ENCODE results near the gene PROZ. TPM values are rescaled to one million over a fixed set of nuclear protein-coding genes. Genes with fewer than 3 reads are reported as not detected.

The PROZ gene
- total RNA-seq, 1 donor from 2014 or later = not detected

GRCh38 chr13:113167155-113167554, 8.7 kb downstream of the PROZ start:
- intact Hi-C loops (cut with DNase I) = no loop called here
- Histone ChIP-seq H3K27me3 (ENCODE audit: low read depth) (peaks cover 7% of the 10 kb centered on the region), H3K4me1 (no peaks in the 10 kb centered on the region), H3K9me3 (no peaks in the 10 kb centered on the region), H3K27ac (no peak overlapping the region), H3K4me3 (no peak overlapping the region), H3K36me3 (peaks cover 6% of the 10 kb centered on the region)
- no peak for TF ChIP-seq CTCF (IDR thresholded peaks at IDR 0.05)
- DNase-seq = no peak
- ATAC-seq = no peak

GRCh38 chr13:113167575-113167974, 9.1 kb downstream of the PROZ start:
- no peak overlapping the region for H3K27ac ChIP-seq
- H3K4me1 ChIP-seq = no peaks in the 10 kb centered on the region
- H3K4me3 ChIP-seq = no peak overlapping the region
- TF ChIP-seq CTCF (IDR thresholded peaks at IDR 0.05) = no peak
- H3K27me3 ChIP-seq (ENCODE audit: low read depth) = peaks cover 7% of the 10 kb centered on the region
- intact Hi-C loops (cut with DNase I) = no loop called here
- ATAC-seq = no peak
- DNase-seq = no peak
- peaks cover 6% of the 10 kb centered on the region for H3K36me3 ChIP-seq
- no peaks in the 10 kb centered on the region for H3K9me3 ChIP-seq

- intact Hi-C loops (cut with DNase I) = no loop called here
- no peaks in the 10 kb centered on the region for H3K4me1 ChIP-seq
- no peak overlapping the region for H3K27ac ChIP-seq
- H3K9me3 ChIP-seq = no peaks in the 10 kb centered on the region
- no peak for ATAC-seq
- no peak overlapping the region for H3K4me3 ChIP-seq
- H3K27me3 ChIP-seq (ENCODE audit: low read depth) = peaks cover 3% of the 10 kb centered on the region
- peaks cover 11% of the 10 kb centered on the region for H3K36me3 ChIP-seq
- no peak for DNase-seq
- no peak for TF ChIP-seq CTCF (IDR thresholded peaks at IDR 0.05)
Observed at GRCh38 chr13:113168211-113168610, 9.8 kb downstream of the PROZ start.

- TF ChIP-seq CTCF (IDR thresholded peaks at IDR 0.05) = no peak
- no peaks in the 10 kb centered on the region for H3K9me3 ChIP-seq
- no peaks in the 10 kb centered on the region for H3K27me3 ChIP-seq (ENCODE audit: low read depth)
- no peak for DNase-seq
- H3K4me1 ChIP-seq = no peaks in the 10 kb centered on the region
- H3K4me3 ChIP-seq = no peak overlapping the region
- H3K27ac ChIP-seq = no peak overlapping the region
- intact Hi-C loops (cut with DNase I) = no loop called here
- peaks cover 17% of the 10 kb centered on the region for H3K36me3 ChIP-seq
- ATAC-seq = no peak
Observed at GRCh38 chr13:113169277-113170272, 11.1 kb downstream of the PROZ start.

- H3K9me3 ChIP-seq = no peaks in the 10 kb centered on the region
- intact Hi-C loops (cut with DNase I) = no loop called here
- no peaks in the 10 kb centered on the region for H3K4me1 ChIP-seq
- peaks cover 24% of the 10 kb centered on the region for H3K36me3 ChIP-seq
- DNase-seq = no peak
- no peak overlapping the region for H3K4me3 ChIP-seq
- no peak overlapping the region for H3K27ac ChIP-seq
- no peak for ATAC-seq
- no peaks in the 10 kb centered on the region for H3K27me3 ChIP-seq (ENCODE audit: low read depth)
- TF ChIP-seq CTCF (IDR thresholded peaks at IDR 0.05) = no peak
Observed at GRCh38 chr13:113170511-113170910, 12.1 kb downstream of the PROZ start.
